Thyroid gland (tissue), 4 donors: ENCODE results near the gene ADNP.

Experiments
- CTCF ChIP-seq, 6 experiments: fragments of 200-600 bp in 3 of 6; fragments of 450-650 bp in 3 of 6; sonication (generic) in 3 of 6; IDR thresholded peaks; one replicate each; pipeline ENCODE4 v1.5.1; 2016 to 2019; ENCODE audit warnings: antibody characterized with exemption in 6 of 6, mild to moderate bottlenecking in 2 of 6, inconsistent platforms in 1 of 6, moderate library complexity in 1 of 6
- POLR2A ChIP-seq, 2 donors: fragments of 450-650 bp; IDR thresholded peaks; one replicate each; pipeline ENCODE4 v1.6.1; 2017; ENCODE audit warnings: antibody characterized with exemption in 2 of 2, mild to moderate bottlenecking in 2 of 2, moderate library complexity in 1 of 2

GRCh38 chr20:50895111-50895830, 36.0 kb downstream of the ADNP start:
- TF ChIP-seq POLR2A (IDR thresholded peaks at IDR 0.05) (no peak), CTCF (IDR thresholded peaks at IDR 0.05) (no peak)
